H1 (cell line): Measurements from ENCODE around the gene ACE. TPM values are rescaled to one million over a fixed set of nuclear protein-coding genes. Genes with fewer than 3 reads are reported as not detected.

Source experiments
- BRCA1 ChIP-seq: IDR thresholded peaks from 2 replicates; pipeline ENCODE4 v1.6.1; 2012; ENCODE audit warnings: low read depth, low read length, improper control_type of control experiment
- POLR2AphosphoS5 ChIP-seq: IDR thresholded peaks from 2 replicates; pipeline ENCODE4 v1.6.1; 2011; ENCODE audit warnings: low read depth, low read length
- RAD21 ChIP-seq, 2 experiments: IDR thresholded peaks in 1 of 2; conservative IDR thresholded peaks in 1 of 2; 2 replicates each; pipeline ENCODE4 v1.6.1; 2011; ENCODE audit warnings: low read depth in 2 of 2, low read length in 2 of 2, improper control_type of control experiment in 1 of 2, inconsistent platforms in 1 of 2, mild to moderate bottlenecking in 1 of 2, moderate library complexity in 1 of 2
- RFX5 ChIP-seq: IDR thresholded peaks from 2 replicates; pipeline ENCODE4 v1.6.1; 2011; ENCODE audit warnings: low read depth, low read length, improper control_type of control experiment, borderline replicate concordance
- RNF2 ChIP-seq: fragments of 200-900, 300-1000 bp; sonication (generic); IDR thresholded peaks from 2 replicates; pipeline ENCODE4 v1.7.1; 2016; ENCODE audit warnings: borderline replicate concordance, low read depth, mild to moderate bottlenecking, antibody characterized with exemption, low read length; ENCODE audit not compliant: poor library complexity, severe bottlenecking; ENCODE audit errors: missing control alignments
- RXRA ChIP-seq: IDR thresholded peaks from 2 replicates; pipeline ENCODE4 v1.6.1; 2011; ENCODE audit warnings: low read depth, mild to moderate bottlenecking, low read length, moderate library complexity; ENCODE audit not compliant: insufficient read depth
- polyA plus RNA-seq, 7 experiments: library from polyadenylated mRNA; depleted of rRNA in 3 of 7; stranded (reverse) in 5 of 7; unstranded in 2 of 7; fragments of >200 nt in 5 of 7; fragments of 200-250 nt in 2 of 7; gene quantifications; 1 replicate in 5 of 7; 2 replicates in 1 of 7; 4 replicates in 1 of 7; pipeline versions ENCODE4 v1.2.1 to v1.2.3, GENCODE V29; 2011 to 2013; ENCODE audit warnings: missing spikeins in 2 of 7, mixed read lengths in 2 of 7
- total RNA-seq: library from RNA; stranded (reverse); fragmentation: NEBNext Ultra II Directional; extraction: Animal tissue kit (Norgen Biotek cat#: 25700); gene quantifications from 2 replicates; pipeline ENCODE4 v1.2.1, GENCODE V29; 2021

ACE gene
- total and polyA plus RNA-seq, 2 of the 8 experiments (the other 6 are each of a cell fraction or from before 2014, with no cell fraction given): 2.5 to 5.5 TPM

DNA sequence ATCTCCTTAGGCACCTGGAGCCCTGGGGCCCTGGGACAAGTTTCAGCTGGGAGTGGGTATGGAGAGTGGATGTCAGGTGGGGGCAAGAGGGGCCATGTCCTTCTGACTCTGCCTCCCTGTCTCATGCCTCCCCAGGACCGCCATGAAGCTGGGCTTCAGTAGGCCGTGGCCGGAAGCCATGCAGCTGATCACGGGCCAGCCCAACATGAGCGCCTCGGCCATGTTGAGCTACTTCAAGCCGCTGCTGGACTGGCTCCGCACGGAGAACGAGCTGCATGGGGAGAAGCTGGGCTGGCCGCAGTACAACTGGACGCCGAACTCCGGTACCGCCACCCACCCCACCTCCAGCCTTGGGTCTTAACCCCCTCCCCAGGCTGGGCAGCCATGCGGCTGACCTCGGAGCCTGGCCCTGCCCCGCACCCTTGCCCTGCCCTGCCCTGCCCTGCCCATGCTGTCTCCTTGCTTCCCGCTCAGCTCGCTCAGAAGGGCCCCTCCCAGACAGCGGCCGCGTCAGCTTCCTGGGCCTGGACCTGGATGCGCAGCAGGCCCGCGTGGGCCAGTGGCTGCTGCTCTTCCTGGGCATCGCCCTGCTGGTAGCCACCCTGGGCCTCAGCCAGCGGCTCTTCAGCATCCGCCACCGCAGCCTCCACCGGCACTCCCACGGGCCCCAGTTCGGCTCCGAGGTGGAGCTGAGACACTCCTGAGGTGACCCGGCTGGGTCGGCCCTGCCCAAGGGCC lies 20.0 kb downstream of the ACE start (continued):
- TF ChIP-seq RXRA: no peak
- no peak for TF ChIP-seq RAD21 (IDR thresholded peaks at IDR 0.05 in 1 of 2, conservative IDR thresholded peaks at IDR 0.05 in 1 of 2; ENCODE audit: low read depth in 2 of 2, low read length in 2 of 2)
- no peak for TF ChIP-seq POLR2AphosphoS5
- TF ChIP-seq RFX5: no peak
- no peak for TF ChIP-seq RNF2
- TF ChIP-seq BRCA1: no peak
